ENCODE results near the gene TYRP1.
"Not testable (repeated sequence)": the region's sequence is repeated elsewhere in the genome, so short reads cannot be mapped to it uniquely, and the experiment has no call there.

Gene TYRP1, protein sequence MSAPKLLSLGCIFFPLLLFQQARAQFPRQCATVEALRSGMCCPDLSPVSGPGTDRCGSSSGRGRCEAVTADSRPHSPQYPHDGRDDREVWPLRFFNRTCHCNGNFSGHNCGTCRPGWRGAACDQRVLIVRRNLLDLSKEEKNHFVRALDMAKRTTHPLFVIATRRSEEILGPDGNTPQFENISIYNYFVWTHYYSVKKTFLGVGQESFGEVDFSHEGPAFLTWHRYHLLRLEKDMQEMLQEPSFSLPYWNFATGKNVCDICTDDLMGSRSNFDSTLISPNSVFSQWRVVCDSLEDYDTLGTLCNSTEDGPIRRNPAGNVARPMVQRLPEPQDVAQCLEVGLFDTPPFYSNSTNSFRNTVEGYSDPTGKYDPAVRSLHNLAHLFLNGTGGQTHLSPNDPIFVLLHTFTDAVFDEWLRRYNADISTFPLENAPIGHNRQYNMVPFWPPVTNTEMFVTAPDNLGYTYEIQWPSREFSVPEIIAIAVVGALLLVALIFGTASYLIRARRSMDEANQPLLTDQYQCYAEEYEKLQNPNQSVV

DNA sequence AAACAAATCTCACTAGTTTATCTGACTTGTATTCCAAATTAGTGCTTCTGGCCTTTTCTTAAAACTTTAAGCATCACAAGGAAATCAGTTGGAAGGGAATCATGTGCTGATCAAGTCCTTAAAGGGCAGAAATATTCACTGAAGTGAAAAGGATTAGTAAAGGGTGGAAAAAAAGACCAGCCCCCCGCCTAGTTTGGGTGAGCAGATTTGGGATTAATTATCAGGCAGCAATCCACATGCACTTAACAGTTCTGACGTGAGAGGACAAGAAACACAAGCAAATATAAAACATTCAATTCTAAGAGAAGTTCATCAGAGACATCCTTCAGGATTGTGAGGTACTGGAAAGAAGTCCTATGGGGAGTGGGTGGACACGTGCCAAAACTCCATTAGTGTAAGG lies at the start of gene TYRP1:
Gene TYRP1 (plus strand): TSS at position 245 of the 400 bp plus-strand sequence. CDS start 612 bp downstream, outside the sequence.
- DNase-seq: no peak

- no peak for DNase-seq
These were observed 49.5 kb upstream of the TYRP1 start for GRCh38 chr9:12643686-12644085.

DNA sequence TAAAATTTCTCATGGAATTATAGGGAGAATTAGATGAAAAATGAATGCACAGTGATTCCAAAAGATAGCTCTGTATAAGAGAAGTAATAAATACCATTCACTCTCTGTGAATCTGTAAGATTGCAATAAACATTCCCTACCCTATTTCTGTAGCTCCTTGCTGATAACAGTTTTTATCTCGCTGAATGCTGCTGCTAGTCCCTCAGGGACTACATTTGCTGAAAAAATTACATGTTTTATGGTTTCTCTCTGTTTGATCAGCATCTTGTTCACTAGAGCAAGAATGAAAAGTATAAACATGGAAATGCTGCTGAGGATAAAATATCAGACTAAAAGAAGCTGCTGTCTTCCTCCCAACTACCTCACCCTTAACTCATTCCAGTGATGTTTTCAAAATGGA lies 44.3 kb upstream of the TYRP1 start:
- no peak for DNase-seq

DNA sequence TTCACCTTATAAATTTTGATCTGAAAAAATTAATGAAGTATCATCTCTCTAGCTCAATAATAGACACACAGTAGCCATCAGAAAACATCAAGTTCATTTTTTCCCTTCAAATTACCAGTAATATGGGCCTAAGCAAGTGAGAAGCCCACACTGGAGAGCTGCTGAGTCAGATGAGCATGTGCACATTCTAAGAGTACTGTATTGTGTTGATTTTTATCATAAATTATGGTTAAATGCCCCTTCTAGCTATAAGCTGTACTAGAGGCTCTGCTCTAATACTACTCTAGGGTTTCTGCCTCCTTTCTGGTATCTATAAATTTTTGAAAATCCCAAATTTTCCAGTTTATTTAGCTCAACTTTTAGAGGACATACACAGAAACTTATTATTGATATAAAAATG lies 42.1 kb upstream of the TYRP1 start:
- no peak for DNase-seq

GRCh38 chr9:12652973-12653372 lies 40.2 kb upstream of the TYRP1 start:
- no peak for DNase-seq

DNA sequence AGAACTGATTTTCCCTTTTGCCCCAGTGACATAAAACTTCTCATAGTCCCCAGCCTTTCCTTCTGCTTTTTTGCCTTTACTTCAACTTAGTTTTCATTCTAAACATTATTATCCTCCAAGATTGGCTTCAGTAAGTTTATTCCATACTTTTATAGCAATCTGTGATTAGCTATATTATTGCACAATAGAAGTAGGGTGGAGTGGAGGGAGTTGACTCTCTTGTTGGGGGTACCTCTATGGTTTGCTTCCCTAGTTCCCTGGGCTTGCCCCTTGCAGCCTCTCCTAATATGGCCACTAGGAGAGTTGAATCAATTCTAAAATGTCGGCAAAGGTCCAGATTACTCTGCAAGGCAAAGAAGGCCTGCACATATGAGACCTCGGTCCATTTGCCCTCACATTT lies 36.4 kb upstream of the TYRP1 start:
- no peak for DNase-seq

GRCh38 chr9:12657233-12657632 lies 36.0 kb upstream of the TYRP1 start:
- no peak for DNase-seq

GRCh38 chr9:12657998-12658397 lies 35.2 kb upstream of the TYRP1 start:
- no peak for DNase-seq

- DNase-seq: no peak
These were observed 34.5 kb upstream of the TYRP1 start for GRCh38 chr9:12658531-12659209.

DNA sequence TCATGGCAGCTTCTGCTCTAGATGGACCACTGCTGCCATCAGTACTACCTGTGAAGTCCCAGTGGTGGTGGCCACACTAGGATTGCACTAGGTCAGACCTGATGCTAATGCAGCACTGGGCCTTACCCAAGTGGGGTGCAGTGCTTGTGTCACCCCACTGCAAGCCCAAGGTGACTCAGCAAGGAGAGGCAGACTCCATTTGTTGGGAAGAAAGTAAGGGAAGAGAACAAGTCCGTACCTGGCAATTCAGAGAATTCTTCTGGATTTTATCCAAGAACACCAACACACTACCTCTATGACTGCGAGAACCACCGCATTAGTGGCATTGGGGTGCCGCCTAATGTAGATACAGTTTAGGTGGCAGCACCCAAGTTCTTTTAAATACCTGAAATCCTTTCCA lies 34.0 kb upstream of the TYRP1 start:
- DNase-seq: no peak

GRCh38 chr9:12666813-12667212 lies 26.4 kb upstream of the TYRP1 start:
- no peak for DNase-seq

GRCh38 chr9:12667892-12668291 lies 25.3 kb upstream of the TYRP1 start:
- DNase-seq: no peak

- no peak for DNase-seq
These were observed 23.2 kb upstream of the TYRP1 start for GRCh38 chr9:12670006-12670405.

GRCh38 chr9:12674961-12675360 lies 18.2 kb upstream of the TYRP1 start:
- no peak for DNase-seq

DNA sequence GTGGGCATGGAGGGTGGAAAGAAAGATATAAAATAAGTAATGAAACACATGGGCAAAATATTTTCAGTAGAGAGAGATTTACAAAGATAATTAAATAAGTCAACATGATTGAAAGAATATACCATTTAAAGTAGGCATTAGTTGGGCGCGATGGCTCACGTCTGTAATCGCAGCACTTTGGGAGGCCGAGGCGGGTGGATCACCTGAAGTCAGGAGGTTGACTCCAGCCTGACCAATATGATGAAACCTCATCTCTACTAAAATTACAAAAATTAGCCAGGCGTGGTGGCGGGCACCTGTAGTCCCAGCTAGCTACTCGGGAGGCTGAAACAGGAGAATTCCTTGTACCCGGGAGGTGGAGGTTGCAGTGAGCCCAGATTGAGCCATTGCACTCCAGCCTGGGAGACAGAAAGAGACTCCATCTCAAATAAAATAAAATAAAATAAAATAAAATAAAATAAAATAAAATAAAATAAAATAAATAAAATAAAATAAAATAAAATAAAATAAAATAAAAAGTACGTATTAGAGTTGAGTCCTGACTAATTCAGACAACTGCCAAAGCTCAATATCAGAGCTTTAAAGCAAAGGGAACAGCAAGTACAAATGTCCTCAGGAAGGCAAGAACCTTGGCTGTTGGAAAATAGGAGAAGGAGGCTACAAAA lies 15.6 kb upstream of the TYRP1 start:
- not testable (repeated sequence) for DNase-seq

GRCh38 chr9:12680341-12680740 lies 12.8 kb upstream of the TYRP1 start:
- DNase-seq: no peak

DNA sequence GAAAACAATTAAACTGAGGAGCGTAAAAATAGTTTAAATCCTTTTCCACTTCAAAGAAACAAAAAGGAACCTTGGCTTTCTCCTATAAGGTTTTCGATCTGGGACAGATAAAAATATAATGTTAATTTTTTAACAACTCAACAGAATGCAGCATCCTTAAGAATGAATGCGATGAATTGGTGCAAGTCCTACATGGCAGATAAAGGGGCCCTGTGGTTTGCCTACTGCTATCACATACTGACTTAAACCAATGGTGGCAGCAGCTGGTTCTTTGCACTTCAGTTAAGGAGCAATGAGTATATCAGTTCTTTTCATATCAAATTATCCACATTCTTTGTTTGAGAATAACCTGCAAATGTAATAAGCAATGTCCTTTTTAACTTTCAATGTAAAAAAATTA lies 12.4 kb upstream of the TYRP1 start:
- no peak for DNase-seq

- no peak for DNase-seq
These were observed 11.6 kb upstream of the TYRP1 start for GRCh38 chr9:12681620-12682019.

GRCh38 chr9:12684974-12685373 lies 8.2 kb upstream of the TYRP1 start:
- no peak for DNase-seq

DNA sequence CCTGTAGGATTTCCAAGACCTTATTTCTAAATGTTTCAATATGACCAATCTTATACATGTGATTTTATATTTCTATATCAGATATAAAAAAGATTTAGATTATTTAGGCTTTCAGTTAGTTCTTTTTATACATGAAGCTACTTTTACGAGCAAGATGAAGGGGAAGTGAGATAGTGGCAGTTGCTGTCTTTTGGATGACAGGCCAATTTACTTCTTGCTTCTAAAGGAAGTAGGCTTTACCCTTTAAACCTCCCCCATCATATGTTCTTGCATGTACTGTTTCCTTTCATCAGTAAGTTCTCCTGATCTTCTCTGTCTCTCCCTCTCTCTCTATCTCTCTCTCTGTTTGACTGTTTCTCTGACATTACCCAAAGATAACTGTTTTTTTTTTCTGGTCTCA lies 4.0 kb upstream of the TYRP1 start:
- DNase-seq: no peak

DNA sequence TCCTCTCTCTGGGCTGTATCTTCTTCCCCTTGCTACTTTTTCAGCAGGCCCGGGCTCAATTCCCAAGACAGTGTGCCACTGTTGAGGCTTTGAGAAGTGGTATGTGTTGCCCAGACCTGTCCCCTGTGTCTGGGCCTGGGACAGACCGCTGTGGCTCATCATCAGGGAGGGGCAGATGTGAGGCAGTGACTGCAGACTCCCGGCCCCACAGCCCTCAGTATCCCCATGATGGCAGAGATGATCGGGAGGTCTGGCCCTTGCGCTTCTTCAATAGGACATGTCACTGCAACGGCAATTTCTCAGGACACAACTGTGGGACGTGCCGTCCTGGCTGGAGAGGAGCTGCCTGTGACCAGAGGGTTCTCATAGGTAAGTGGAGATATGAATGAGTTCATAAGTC lies 828 bp downstream of the TYRP1 start:
- DNase-seq: no peak

DNA sequence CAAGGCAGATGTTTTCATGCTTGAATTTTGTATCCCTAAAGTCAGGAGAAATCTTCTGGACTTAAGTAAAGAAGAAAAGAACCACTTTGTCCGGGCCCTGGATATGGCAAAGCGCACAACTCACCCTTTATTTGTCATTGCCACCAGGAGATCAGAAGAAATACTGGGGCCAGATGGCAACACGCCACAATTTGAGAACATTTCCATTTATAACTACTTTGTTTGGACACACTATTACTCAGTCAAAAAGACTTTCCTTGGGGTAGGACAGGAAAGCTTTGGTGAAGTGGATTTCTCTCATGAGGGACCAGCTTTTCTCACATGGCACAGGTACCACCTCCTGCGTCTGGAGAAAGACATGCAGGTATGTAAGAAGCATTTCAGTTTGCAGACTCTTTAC lies 2.3 kb downstream of the TYRP1 start:
- no peak for DNase-seq

DNA sequence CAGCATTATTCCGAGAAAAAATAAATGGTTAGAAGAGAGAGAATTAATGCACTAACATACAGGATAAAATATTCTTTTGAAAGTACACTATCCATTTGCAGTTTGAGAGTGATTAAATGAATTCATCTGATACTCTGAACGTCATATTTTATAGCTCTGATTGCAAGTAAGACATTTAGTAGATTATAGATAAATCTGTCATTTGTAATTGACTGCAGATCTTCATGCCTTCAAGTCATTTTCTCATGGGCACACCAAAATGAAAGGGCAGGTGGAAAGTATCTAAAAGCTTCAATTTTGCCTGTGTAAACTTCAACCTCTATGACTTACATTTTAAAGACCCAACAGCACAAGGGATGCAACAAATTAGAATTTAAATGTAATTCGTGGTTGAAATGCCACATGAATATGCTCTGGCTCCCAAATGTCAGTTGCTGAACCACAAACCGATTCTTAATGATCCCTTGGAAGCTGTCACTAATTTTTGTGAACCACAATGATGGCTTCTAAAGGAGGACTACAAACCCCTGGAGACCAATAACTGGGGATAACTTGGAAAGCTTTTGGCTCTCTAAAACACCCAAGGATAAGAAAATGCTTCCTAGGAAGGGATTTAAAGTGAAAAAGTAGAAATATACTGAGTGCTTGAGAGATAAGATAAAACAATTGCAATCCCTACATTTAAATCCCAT lies 3.9 kb downstream of the TYRP1 start:
- DNase-seq: no peak
